GM12865 (cell line): ENCODE results near the gene SLC25A36.
A peak's percentile ranks its signal among the peaks of the same experiment; 100 is the strongest.
"Not testable (repeated sequence)": the region's sequence is repeated elsewhere in the genome, so short reads cannot be mapped to it uniquely, and the experiment has no call there.

Experiments used
- DNase-seq: peaks from one replicate; pipeline ENCODE4 v3.0.0; 2010; ENCODE audit warnings: low read depth
- H3K4me3 ChIP-seq: 2 replicates; pipeline ENCODE4 v1.5.1; 2011; ENCODE audit warnings: mild to moderate bottlenecking, low read depth, low read length, control low read depth
- TF ChIP-seq, protein P1 (sequence below): IDR thresholded peaks from 2 replicates; pipeline ENCODE4 v1.5.1; 2011; ENCODE audit warnings: low read length, control low read depth, low read depth, inconsistent platforms; ENCODE audit not compliant: insufficient read depth; ENCODE audit errors: missing control alignments

SLC25A36 gene

GRCh38 chr3:140980663-140981062 lies 39.0 kb downstream of the SLC25A36 start:
- TF ChIP-seq, protein P1, sequence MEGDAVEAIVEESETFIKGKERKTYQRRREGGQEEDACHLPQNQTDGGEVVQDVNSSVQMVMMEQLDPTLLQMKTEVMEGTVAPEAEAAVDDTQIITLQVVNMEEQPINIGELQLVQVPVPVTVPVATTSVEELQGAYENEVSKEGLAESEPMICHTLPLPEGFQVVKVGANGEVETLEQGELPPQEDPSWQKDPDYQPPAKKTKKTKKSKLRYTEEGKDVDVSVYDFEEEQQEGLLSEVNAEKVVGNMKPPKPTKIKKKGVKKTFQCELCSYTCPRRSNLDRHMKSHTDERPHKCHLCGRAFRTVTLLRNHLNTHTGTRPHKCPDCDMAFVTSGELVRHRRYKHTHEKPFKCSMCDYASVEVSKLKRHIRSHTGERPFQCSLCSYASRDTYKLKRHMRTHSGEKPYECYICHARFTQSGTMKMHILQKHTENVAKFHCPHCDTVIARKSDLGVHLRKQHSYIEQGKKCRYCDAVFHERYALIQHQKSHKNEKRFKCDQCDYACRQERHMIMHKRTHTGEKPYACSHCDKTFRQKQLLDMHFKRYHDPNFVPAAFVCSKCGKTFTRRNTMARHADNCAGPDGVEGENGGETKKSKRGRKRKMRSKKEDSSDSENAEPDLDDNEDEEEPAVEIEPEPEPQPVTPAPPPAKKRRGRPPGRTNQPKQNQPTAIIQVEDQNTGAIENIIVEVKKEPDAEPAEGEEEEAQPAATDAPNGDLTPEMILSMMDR, result no peak
- no peak for DNase-seq
- H3K4me3 ChIP-seq, result no peak overlapping the region

DNA sequence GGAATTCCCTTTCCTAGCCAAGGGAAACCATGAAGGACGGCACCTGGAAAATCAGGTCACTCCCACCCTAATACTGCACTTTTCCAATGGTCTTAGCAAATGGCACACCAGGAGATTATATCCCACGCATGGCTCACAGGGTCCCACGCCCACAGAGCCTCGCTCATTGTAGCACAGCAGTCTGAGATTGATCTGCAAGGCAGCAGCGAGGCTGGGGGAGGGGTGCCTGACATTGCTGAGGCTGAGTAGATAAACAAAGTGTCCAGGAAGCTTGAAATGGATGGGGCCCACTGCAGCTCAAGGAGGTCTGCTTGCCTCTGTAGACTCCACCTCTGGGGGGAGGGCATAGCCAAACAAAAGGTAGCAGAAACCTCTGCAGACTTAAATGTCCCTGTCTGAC lies 46.2 kb downstream of the SLC25A36 start:
- H3K4me3 ChIP-seq, DNase-seq: not testable (repeated sequence)

GRCh38 chr3:140994316-140994715 lies 52.7 kb downstream of the SLC25A36 start:
- TF ChIP-seq, protein P1, result no peak
- no peak overlapping the region for H3K4me3 ChIP-seq
- no peak for DNase-seq

DNA sequence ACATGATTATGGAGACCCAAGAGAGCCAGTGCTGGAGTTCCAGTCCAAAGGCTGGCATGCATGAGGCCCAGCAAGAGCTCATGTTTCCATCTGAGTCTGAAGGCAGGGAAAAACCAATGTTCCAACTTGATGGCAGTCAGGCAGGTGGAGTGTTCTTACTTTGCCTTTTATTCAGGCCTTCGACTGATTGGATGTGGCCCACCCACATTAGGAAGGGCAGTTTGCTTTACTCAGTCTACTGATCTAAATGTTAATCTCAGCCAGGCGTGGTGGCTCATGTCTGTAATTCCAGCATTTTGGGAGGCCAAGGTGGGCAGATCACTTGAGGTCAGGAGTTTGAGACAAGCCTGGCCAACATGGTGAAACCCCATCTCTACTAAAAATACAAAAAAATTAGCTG lies 53.2 kb downstream of the SLC25A36 start:
- H3K4me3 ChIP-seq, DNase-seq: not testable (repeated sequence)

DNA sequence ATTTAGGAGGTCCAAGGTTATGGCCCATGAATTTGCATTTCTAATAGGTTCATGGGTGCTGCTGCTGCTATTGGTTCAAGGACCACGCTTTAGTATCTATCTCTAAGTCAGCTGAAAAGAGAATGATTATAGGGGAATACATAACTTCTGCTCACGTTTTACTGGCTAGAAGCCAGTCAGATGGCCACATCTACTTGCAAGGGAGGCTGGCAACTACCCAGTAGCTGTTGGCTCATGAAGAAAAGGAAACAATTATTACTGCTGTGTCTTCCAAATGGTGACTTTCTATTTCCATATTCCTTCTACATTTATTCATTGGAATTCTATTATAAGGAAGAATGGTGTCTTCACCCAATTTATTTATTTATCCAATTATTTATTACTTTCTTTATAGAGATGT lies 54.2 kb downstream of the SLC25A36 start:
- no peak for DNase-seq
- no peak overlapping the region for H3K4me3 ChIP-seq
- TF ChIP-seq, protein P1, result no peak

DNA sequence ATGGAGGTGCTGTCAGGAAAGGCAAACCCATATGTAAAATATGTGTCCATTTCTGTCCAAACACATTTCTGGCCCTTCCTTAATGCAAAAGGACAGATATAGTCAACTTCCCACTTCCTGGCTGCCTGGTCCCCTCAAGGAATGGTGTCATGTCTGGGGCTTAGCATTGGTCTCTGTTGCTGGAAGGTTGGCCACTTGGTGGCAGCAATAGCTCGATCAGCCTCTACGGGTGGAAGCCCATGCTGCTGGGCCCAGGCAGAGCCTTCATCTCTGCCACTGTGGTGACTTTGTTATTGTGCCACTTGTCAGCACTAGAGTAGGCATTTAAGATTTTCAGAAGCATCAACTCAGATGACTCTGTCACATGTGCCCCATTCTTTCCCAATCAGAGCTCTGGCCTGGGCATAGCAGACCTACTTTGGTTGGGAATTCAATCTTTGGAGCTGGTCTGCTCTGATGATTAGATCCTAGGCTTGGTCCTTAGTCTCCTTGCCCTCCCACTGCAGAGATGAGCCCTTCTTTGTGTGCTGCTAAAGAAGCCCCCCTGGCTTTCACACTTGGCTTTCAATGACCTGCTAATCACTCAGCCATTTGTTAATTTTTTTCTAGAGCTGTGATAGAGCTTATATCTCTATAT lies 58.5 kb downstream of the SLC25A36 start:
- TF ChIP-seq, protein P1, result peak; percentile 63
- no peak overlapping the region for H3K4me3 ChIP-seq
- peak; percentile 60 for DNase-seq

DNA sequence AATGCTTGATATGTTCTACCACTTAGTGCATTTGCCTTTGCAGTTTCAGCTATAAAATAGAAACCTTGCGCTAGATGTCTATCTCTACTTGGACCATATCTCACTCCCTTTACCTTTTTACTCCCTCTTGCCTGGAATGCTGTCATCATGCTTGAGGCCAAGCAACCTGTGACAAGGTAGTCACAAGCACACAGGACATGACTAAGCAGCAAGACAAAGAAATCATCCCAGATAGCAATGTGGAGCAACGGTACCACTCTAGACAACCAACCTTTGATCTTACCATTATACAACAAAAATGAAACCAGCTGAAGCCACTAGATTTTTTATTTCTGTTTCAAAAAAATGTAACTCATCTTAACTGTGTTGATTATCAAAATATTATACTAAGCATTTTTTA lies 59.0 kb downstream of the SLC25A36 start:
- TF ChIP-seq, protein P1, result no peak
- DNase-seq, result no peak
- no peak overlapping the region for H3K4me3 ChIP-seq

DNA sequence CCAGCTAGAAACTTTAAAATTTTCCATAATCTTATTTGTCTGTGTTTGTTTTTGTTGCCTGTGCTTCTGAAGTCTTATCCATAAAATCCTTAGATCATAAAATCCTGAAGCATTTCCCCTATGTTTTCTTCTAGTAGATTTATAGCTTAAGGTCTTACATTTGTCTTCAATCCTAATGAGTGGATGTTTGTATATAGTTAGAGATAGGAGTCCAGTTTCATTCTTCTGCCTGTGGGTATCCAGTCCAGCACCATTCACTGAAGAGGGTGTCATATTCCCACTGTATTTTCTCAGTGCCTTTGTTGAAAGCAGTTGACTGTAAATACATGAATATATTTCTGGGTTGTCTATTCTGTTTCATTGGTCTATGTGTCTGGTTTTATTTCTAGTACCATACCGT lies 64.7 kb downstream of the SLC25A36 start:
- no peak overlapping the region for H3K4me3 ChIP-seq
- no peak for DNase-seq
- TF ChIP-seq, protein P1, result no peak
